Jurkat, Clone E6-1 (cell line): ENCODE measurements around the gene CANT1.

ENCODE experiments used
- DNase-seq: peaks from one replicate; pipeline ENCODE4 v3.0.0-alpha.2; 2011; ENCODE audit warnings: low read depth, low spot score
- H3K4me3 ChIP-seq: 2 replicates; pipeline ENCODE4 v1.5.1; 2011; ENCODE audit warnings: mild to moderate bottlenecking, low read length, control low read depth, moderate library complexity

CANT1 gene

DNA sequence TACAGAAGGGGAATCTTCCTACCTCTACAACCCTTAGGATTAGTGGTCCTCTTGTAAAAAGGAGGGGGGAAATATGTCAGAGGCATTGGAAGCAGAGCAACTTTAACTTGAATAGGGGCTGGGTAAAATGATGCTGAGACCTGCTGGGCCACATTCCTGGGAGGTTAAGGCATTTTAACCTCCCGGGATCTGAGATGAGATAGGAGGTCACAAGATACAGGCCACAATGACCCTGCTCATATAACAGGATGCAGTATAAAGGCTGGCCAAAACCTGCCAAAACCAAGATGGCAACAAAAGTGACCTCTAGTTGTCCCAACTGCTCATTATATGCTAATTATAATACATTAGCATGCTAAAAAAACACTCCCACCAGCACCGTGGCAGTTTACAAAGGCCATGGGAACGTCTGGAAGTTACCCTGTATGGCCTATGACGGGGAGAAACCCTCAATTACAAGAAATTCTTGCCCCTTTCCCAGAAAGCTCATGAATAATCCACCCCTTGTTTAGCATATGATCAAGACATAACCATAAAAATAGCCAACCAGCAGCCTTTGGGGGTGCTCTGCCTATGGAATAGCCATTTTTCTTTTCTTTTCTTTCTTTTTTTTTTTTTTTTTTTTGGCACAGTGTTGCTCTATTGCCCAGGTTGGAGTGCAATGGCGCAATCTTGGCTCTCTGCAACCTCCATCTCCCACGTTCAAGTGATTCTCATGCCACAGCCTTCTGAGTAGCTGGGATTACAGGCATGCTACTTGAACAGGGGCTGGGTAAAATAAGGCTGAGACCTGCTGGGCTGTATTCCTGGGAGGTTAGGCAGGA lies 8.2 kb upstream of the CANT1 start:
- DNase-seq, result no peak
- no peak overlapping the region for H3K4me3 ChIP-seq

DNA sequence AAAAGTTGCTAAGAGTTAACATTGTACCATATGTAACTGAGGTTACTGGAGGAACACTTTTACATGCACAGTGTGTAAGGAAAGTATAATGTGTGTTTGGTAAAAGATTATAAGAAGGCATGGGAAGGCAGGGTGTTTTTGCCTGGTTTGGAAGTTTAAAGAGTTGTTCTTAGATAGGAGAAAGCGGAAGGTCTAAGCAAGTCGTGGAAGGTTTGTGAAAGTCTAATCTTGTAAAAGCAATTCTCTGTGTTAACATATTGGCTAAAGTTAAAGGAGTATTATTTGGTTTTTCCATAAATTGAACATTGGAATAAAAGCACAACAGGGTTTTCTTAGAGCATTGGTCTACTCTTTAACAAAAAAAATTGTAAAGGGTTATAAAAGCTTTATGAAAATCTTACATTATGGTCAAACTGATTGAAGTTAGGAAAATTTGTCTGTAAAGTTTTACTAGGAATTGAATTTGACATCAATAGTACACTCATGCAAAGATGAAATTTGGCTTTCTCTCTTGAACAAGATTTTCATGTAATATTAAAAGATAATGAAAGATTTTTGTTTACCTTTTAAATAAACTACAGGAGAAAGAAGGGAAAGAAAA lies 4.7 kb upstream of the CANT1 start:
- H3K4me3 ChIP-seq, result no peak overlapping the region
- no peak for DNase-seq

DNA sequence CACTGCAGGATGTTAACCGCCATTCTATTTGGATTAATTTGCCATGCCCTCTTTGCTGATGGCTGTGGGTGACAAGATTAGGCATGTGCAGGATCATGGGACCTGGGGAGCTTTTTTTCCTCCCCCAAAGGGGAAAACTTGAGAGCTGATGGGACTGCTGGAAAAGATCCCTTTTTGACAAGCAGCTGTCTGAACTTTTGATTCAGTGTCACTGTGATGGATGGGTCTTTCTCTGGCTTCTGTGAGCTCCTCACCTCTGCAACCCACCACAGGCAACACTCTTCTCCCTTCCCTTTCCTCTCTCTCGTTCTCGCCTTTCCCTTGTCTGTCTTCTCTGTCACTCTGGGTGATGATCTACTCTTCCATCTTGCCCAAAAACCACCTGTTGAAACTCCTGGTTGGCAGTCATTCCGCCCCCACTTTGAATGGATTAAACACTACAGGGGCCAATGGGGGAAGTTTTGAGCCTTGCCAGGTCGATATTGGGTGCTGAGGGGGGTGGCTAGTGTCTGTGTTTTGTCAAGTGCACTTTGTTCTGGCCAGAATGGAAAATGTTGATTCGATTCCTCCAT lies 3.1 kb upstream of the CANT1 start:
- no peak for DNase-seq
- H3K4me3 ChIP-seq, result no peak overlapping the region

DNA sequence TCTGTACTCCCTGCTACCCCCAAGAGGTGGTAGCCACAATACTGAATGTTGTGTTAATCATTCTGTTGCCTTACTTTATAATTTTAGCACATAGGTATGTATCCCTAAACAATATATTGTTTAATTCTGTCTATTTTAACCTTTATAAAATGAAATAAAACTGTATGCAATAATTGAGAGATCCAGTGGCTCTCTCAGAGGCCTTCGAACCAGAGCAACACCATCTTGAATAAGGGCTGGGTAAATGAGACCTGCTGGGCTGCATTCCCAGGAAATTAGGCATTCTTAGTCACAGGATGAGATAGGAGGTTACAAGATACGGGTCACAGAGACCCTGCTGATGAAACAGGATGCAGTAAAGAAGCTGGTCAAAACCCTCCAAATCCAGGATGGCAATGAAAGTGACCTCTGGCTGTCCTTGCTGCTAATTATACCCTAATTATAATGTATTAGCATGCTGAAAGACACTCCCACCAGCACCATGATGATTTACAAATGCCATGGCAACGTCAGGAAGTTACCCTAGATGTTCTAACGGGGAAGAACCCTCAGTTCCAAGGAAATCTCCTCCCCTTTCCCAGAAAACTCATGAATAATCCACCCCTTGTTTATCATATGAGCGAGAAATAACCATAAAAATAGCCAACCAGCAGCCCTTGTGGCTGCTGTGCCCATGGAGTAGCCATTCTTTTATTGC lies 2.0 kb upstream of the CANT1 start:
- no peak overlapping the region for H3K4me3 ChIP-seq
- no peak for DNase-seq

DNA sequence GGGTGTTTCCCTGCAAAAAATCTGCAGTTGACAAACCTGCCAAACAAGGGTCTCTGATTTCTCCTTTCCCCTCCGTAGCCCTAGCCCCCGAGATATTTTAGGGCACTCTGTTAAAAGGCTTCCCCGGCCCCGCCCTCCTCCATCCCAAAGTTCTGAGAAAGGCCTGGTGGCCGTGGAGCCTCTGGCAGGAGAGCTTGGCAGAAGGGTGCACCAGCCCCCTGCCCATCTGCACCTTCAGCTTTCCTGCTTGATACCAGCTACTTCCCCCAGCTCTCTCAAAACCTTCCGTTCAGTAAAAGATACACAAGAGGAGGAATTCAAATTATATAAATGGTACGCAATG lies 711 bp upstream of the CANT1 start:
- H3K4me3 ChIP-seq, result peak overlapping the region; percentile 97
- DNase-seq, result no peak

DNA sequence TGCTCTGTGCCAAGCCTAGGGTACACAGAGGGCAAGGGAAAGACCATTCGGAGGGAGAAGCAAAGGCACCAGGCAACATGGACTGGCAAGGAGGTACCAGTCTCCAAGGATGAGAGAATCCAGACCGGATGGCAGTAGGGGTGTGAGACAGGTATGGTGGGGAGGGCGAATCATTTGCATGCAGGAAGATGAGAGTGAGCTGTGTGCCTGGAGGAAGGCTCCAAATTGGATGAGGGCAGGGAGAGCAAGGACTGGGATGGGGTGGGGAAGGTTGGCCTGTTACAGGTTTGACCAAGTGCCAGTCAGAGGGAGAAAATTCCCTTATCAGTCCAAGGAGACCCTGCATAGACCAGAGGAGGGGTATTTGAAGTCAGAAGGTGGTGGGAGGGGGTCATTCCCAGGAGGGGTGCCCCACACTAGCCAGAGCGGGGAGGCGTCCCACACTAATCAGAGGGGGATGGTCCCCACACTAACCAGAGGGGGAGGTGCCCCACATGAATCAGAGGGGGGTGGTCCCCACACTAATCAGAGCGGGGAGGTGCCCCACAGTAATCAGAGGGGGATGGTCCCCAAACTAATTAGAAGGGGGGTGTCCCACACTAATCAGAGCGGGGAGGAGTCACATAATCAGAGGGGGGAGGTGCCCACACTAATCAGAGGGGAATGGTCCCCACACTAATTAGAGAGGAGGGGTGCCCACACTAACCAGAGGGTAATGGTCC lies 737 bp downstream of the CANT1 start:
- DNase-seq, result no peak
- H3K4me3 ChIP-seq, result peak overlapping the region; percentile 97

DNA sequence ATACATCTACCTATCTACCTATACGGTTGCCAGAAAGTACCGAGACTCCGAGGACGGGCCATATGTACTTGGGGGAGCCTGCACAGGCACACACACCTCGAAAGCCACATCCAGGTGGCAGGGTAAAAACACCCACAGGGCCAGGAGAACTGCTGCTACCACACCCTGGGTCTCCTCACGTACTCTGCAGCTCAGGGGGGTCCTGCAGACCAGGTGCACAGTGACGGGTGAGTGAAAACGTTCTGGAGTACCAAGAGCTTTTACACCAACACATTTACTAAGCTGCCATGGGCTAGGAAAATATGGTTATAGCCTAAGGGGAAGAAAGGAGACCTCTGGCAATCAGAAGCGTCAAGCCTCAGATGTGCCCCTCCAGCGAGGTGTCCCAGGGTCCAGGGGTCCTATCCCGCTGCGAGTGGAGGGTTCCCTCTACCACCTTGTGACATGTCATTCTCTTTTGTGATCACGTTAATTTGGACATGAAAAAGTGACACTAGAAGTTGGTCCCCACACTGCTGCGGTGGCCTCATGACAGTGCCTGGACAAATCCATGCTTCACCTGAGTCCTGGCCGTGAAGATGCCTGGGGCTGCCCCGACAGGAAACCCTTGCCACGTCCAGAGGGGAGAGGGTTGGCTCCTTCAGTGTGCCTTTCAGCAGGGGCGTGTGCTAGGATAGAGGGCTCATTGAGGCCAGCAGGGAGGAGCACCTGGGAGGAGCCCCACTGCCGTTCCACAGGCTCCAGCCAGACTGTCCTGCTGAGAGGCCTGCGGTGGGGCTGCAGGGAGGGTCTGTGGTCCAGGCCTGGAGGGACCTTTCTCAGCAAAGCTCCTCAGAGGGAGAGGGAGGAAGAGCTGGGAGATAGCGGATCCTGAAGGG lies 1.8 kb downstream of the CANT1 start:
- H3K4me3 ChIP-seq, result peak overlapping the region; percentile 97
- peak; percentile 50 for DNase-seq

DNA sequence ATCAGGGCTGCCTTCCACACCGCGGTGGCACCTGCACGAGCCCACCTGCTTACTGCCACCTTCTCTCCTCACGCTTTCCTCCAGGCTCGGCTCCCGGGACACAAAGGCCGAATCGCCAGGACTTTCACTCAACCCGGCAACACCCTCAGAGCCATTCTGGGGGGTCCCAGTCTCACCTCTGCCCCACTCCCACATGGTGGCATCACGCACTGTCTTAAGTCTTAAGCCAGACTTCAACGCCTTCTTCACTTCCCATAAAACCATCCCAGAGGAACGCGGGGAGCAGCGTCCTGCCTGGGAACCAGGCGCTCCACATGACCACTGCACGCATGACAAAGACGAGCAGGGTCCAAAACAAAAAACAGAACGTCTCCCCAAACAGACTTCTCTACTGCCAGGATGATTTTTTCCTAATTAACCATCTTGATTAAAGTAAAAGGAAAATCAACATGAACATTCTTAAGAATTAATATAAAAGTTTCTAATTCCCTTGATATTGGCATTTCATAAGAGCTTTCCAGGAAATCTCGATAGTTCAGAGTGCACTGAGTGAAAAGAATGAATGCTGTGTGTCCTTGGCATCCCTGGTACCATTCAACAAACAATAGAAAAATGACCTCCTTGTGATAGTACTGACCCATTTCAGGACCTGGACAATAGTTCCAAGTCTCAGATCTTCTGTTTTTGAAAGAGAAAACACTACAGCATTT lies 2.6 kb downstream of the CANT1 start:
- no peak overlapping the region for H3K4me3 ChIP-seq
- no peak for DNase-seq

DNA sequence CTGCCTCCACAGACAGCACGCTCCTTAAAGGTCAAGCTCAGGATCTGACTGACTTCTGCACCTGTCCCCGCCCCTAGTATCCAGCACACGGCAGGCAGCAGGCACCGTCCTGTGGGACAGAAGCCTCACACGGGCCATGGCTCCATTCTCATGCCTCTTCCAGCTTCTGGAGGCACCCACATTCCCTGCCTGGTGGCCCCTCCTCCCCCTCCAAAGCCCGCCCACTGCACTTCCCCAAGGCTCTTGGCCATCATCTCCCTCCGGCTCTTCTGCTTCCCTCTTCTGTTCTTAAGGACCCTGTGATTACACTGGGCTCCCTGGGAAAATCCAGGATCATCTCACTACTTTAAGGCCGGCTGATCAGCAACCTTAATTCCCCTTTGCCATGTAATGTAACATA lies 3.5 kb downstream of the CANT1 start:
- no peak for DNase-seq
- H3K4me3 ChIP-seq, result peak overlapping the region; percentile 36

DNA sequence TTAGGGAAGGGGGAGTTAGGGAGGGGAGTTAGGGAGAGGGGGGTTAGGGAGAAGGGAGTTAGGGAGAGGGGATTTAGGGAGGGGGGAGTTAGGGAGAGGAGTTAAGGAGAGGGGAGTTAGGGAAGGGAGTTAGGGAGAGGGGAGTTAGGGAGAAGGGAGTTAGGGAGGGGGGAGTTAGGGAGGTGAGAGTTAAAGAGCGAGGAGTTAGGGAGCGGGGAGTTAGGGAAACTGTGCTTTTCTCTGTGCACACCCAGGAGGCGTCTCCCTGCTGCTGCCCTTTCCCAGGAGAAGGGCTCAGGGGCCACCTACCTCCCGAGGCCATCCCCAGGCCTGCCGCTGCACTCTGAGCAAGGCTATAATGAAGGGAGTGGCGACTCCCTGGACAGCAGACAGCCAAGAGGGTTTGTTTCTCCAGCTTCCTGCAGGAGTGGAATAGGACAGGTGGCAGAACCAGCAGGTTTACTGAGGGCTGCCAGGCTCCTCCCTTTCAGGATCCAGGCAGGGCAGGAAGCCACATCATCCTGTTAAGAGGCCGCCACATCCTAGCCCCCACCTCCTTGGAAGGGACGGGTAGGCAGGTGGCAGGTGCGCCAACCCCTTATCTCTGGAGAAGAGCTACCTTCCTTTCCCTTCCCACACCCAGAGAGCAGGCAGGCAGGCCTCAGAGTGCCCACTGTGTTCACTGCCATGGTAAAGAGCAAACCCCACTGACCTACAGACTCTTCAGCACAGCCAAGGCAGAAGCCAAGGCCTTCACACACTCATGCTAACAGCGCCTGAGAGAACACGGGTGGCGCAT lies 4.3 kb downstream of the CANT1 start:
- DNase-seq, result peak; percentile 87
- peak overlapping the region; percentile 36 for H3K4me3 ChIP-seq

DNA sequence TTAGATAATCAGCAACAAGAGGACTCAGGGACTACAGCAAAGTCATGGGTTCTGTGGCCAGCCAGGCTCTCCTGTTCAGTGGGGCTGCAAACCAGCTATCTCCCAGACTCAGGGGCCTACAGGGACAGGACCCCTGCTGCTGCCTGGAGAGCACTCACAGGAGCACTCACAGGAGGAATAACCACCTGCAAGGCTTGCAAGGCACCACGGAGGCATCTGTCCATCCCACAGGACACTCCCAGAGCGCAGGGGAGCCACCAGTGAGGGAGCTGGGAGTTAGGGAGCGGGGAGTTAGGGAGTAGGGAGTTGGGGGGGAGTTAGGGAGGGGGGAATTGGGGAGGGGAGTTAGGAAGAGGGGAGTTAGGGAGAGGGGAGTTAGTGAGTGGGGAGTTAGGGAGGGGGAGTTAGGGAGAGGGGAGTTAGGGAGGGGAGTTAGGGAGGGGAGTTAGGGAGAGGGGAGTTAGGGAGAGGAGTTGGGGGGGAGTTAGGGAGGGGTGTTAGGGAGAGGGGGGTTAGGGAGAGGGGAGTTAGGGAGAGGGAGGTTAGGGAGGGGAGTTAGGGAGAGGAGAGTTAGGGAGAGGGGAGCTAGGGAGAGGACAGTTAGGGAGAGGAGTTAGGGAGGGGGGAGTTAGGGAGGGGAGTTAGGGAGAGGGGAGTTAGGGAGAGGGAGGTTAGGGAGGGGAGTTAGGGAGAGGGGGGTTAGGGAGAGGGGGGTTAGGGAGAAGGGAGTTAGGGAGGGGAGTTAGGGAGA lies 5.7 kb downstream of the CANT1 start:
- H3K4me3 ChIP-seq, result no peak overlapping the region
- DNase-seq, result no peak

DNA sequence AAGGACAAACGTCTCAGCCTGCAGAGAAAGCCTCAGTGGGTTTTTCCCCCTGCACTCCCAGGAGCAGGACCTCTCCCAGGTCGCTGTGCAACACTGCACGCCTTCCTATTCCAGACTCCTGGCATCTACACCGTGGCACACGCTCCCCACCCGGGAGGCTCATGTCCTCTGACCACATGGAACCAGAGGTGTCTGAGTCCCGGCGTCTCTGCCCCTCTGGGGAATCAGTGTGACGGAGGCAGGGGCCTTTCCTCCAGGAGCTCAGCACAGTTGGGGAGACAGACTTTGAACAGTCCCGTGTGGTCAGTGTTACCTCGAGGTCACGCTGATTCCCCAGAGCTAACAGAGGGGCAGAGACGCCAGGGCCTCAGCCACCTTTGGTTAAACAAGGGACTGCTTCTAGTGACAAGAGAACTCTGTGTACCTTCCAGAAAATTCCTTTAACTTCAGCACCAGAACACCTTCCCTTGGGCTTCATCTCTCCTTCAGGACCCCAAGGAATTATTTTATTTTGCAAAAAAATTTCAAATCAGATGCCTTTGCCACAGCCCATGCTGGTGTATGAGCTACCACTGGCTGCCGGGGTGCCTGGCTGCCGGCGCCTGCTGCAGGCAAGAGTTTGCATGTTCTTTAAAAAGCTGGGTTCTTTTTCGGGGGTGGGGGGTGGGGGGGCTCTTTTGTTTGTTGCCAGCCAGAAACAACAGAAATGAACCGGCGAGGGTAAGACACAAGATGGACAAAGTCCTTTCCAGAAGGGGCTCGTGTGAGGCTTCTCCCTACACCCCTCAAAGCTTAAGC lies 6.6 kb downstream of the CANT1 start:
- H3K4me3 ChIP-seq, result no peak overlapping the region
- no peak for DNase-seq

DNA sequence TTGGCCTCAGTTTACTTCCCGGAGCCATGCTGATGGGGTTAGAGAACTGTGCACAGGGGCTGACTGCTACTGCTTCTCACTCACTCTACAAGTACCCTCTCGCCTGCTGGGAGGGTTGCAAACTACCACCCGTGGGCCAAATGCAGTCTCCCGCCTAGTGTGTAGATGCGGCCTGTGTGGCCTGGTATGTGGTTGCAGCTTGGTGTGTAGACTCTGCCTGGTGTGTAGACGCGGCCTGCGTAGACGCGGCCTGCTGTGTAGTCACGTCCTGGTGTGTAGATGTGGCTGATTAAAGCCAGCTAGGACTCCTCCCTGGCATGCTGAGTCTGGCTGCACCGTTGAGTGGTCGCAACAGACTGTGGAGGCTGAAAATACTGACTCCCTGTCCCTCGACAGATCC lies 7.3 kb downstream of the CANT1 start:
- DNase-seq, result no peak
- H3K4me3 ChIP-seq, result no peak overlapping the region

DNA sequence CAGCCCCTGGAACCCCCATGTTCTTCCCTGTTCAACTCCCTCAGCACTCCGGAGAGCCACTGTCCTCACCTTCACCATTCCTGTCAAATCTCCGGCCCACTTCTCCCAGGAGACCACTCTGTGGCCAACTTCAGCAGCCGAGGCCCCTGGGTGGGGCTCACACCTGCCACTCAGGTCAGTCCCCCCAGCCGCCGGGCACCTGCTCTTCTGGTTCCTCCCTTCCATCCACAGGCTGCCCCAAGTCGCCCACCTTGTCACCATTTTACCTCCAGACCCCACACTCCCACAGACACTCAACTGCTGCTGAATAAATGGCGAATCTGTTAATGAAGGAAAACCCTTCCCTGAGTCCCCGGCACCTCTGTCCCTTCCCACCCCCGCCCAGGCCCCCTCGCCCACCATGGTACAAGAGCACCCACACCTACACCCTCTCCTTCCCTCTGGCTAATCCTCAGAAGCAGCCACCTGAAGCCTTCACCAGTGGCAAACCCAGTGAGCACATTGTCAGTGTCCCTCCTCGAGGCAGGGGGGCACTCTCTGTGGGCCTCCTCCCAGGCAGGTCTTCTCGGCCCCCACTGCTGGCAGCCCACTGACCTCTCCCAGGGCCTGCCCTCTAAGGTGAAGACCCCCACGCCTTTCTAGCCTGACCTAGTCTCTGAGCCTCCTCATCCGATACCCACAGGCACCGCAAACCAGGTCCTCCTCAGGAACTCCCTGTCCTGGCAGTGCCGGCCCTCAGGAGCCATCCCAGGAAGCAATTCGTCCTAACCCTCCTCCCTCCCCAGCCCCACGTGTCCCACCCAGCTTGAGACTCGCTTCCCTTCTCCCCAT lies 8.2 kb downstream of the CANT1 start:
- no peak for DNase-seq
- H3K4me3 ChIP-seq, result no peak overlapping the region
